ENCODE results near the gene DENND6B. TPM values are rescaled to one million over a fixed set of nuclear protein-coding genes. Genes with fewer than 3 reads are reported as not detected.
"Not testable (repeated sequence)": the region's sequence is repeated elsewhere in the genome, so short reads cannot be mapped to it uniquely, and the experiment has no call there.

Gene DENND6B
- polyA plus RNA-seq, 1 donor: 5.2 TPM

- DNase-seq (ENCODE audit: low read depth): no peak
These were observed 40.0 kb downstream of the DENND6B start for GRCh38 chr22:50286701-50287318.

- no peak for DNase-seq (ENCODE audit: low read depth)
These were observed 40.5 kb downstream of the DENND6B start for GRCh38 chr22:50286275-50286674.

GRCh38 chr22:50285568-50286229 lies 41.1 kb downstream of the DENND6B start:
- DNase-seq (ENCODE audit: low read depth): no peak

GRCh38 chr22:50284479-50284878 lies 42.3 kb downstream of the DENND6B start:
- DNase-seq (ENCODE audit: low read depth): no peak

GRCh38 chr22:50283821-50284220 lies 43.0 kb downstream of the DENND6B start:
- DNase-seq (ENCODE audit: low read depth): no peak

GRCh38 chr22:50282361-50283155 lies 44.3 kb downstream of the DENND6B start:
- no peak for DNase-seq (ENCODE audit: low read depth)

GRCh38 chr22:50281957-50282356 lies 44.9 kb downstream of the DENND6B start:
- DNase-seq (ENCODE audit: low read depth): no peak

- no peak for DNase-seq (ENCODE audit: low read depth)
These were observed 45.4 kb downstream of the DENND6B start for GRCh38 chr22:50281384-50281760.

GRCh38 chr22:50280708-50281383 lies 46.0 kb downstream of the DENND6B start:
- no peak for DNase-seq (ENCODE audit: low read depth)

GRCh38 chr22:50280022-50280707 lies 46.6 kb downstream of the DENND6B start:
- DNase-seq (ENCODE audit: low read depth): no peak

- no peak for DNase-seq (ENCODE audit: low read depth)
These were observed 47.7 kb downstream of the DENND6B start for GRCh38 chr22:50278956-50279619.

GRCh38 chr22:50278461-50278860 lies 48.4 kb downstream of the DENND6B start:
- DNase-seq (ENCODE audit: low read depth): no peak

GRCh38 chr22:50277761-50278160 lies 49.1 kb downstream of the DENND6B start:
- DNase-seq (ENCODE audit: low read depth): no peak

GRCh38 chr22:50276143-50276542 lies 50.7 kb downstream of the DENND6B start:
- DNase-seq (ENCODE audit: low read depth): no peak

GRCh38 chr22:50275181-50276055 lies 51.4 kb downstream of the DENND6B start:
- DNase-seq (ENCODE audit: low read depth): no peak

GRCh38 chr22:50274771-50275170 lies 52.0 kb downstream of the DENND6B start:
- no peak for DNase-seq (ENCODE audit: low read depth)

- DNase-seq (ENCODE audit: low read depth): no peak
These were observed 52.5 kb downstream of the DENND6B start for GRCh38 chr22:50274311-50274710.

- DNase-seq (ENCODE audit: low read depth): not testable (repeated sequence)
These were observed 53.0 kb downstream of the DENND6B start for GRCh38 chr22:50273781-50274180.

GRCh38 chr22:50273352-50273751 lies 53.5 kb downstream of the DENND6B start:
- DNase-seq (ENCODE audit: low read depth): not testable (repeated sequence)

Measured in forelimb muscle (tissue), 1 donor.